OCI-LY1 (cell line): ENCODE measurements around the gene LIPA.

Experiments used
- H2AFZ ChIP-seq: fragments of 200-600 bp; sonication (generic), shearing (Covaris generic); 2 replicates; pipeline ENCODE4 v1.6.0; 2014; ENCODE audit warnings: antibody characterized with exemption, mild to moderate bottlenecking, low read length
- H3F3A ChIP-seq: fragments of 200-600 bp; sonication (generic), shearing (Covaris generic); 2 replicates; pipeline ENCODE4 v1.6.0; 2014; ENCODE audit warnings: mild to moderate bottlenecking, antibody characterized with exemption, low read length, moderate library complexity; ENCODE audit not compliant: insufficient read depth
- H3K27ac ChIP-seq: fragments of 200-600 bp; sonication (generic); 2 replicates; pipeline ENCODE4 v1.5.1; 2014; ENCODE audit warnings: low read length, mixed run types, mild to moderate bottlenecking, low read depth; ENCODE audit not compliant: poor library complexity, severe bottlenecking
- H3K27me3 ChIP-seq: fragments of 200-600 bp; sonication (generic); 2 replicates; pipeline ENCODE4 v1.6.0; 2014; ENCODE audit warnings: antibody characterized with exemption, mild to moderate bottlenecking, low read length, moderate library complexity; ENCODE audit not compliant: insufficient read depth
- H3K36me3 ChIP-seq: fragments of 200-600 bp; sonication (generic); 2 replicates; pipeline ENCODE4 v1.6.1; 2014; ENCODE audit warnings: mild to moderate bottlenecking, antibody characterized with exemption, low read length, moderate library complexity, mixed read lengths; ENCODE audit not compliant: insufficient read depth
- H3K4me1 ChIP-seq: fragments of 200-600 bp; sonication (generic); 2 replicates; pipeline ENCODE4 v1.5.1; 2014; ENCODE audit warnings: mild to moderate bottlenecking, low read length, moderate library complexity; ENCODE audit not compliant: insufficient read depth, severe bottlenecking
- H3K4me2 ChIP-seq: fragments of 200-600 bp; sonication (generic), shearing (Covaris generic); 2 replicates; pipeline ENCODE4 v1.6.1; 2014; ENCODE audit warnings: low read length
- H3K4me3 ChIP-seq: fragments of 200-600 bp; sonication (generic); 2 replicates; pipeline ENCODE4 v1.5.1; 2014; ENCODE audit warnings: low read length, low read depth, mild to moderate bottlenecking, mixed read lengths; ENCODE audit not compliant: poor library complexity, severe bottlenecking
- H3K79me2 ChIP-seq: fragments of 200-600 bp; shearing (Covaris generic); 2 replicates; pipeline ENCODE4 v1.6.1; 2016; ENCODE audit warnings: mixed run types, low read length, mixed read lengths; ENCODE audit not compliant: insufficient read depth
- H3K9ac ChIP-seq: fragments of 200-600 bp; sonication (generic), shearing (Covaris generic); 2 replicates; pipeline ENCODE4 v1.6.1; 2014; ENCODE audit warnings: mild to moderate bottlenecking, low read length, mixed read lengths
- H3K9me2 ChIP-seq: fragments of 200-600 bp; sonication (generic), shearing (Covaris generic); 2 replicates; pipeline ENCODE4 v1.6.1; 2014; ENCODE audit warnings: low read depth, mild to moderate bottlenecking, low read length, mixed read lengths
- H3K9me3 ChIP-seq: fragments of 200-600 bp; shearing (Covaris generic); 2 replicates; pipeline ENCODE4 v1.6.1; 2014; ENCODE audit warnings: low read length, mixed read lengths
- H4K20me1 ChIP-seq: fragments of 200-600 bp; sonication (generic), shearing (Covaris generic); 2 replicates; pipeline ENCODE4 v1.6.0; 2016; ENCODE audit warnings: mild to moderate bottlenecking, low read length; ENCODE audit not compliant: insufficient read depth
- EZH2 ChIP-seq: fragments of 200-600 bp; sonication (generic), shearing (Covaris generic); IDR thresholded peaks from 2 replicates; pipeline ENCODE4 v1.8.0; 2017; ENCODE audit warnings: borderline replicate concordance, mixed run types, mild to moderate bottlenecking, antibody characterized with exemption, low read length, moderate library complexity, mixed read lengths
- TF ChIP-seq, protein P1 (sequence below): fragments of 200-600 bp; sonication (generic), shearing (Covaris generic); IDR thresholded peaks from 2 replicates; pipeline ENCODE4 v1.5.1; 2017; ENCODE audit warnings: mild to moderate bottlenecking, antibody characterized with exemption, low read length, moderate library complexity, mixed read lengths

The LIPA gene

DNA sequence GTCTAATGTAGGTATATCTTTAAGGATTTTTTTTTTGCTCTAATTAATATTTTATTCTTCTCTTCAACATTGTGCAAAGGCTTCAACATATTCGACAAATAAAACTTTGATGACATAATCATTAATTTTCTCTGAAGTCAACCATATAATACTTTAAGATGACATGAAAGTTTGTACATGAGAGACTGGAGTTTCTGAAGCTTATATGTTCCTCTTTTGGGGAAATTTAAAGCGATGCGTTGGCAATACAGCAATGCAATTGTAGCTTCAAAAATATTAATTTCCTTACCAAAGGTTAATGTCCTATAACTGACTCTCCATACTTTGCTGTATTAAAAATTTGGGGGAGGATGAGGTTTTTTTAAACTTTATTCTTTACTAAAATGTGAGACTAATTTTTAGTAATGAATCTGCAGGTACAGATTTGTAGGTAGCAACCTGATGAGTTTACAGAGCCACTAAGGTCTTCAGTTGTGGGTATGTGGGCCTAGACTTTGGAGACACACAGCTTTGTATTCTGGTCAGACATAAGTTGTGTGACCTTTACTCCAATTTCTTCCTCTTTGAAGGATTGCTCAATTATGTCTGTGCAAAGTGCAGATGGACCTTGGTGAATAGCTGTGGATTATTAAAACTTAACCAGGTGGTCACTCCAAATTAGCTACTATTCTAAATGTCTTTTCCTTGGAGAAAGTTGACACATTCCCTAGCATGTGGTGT, 18.0 kb upstream of the LIPA start:
- Histone ChIP-seq H3K36me3 (no peaks in the 10 kb centered on the region), H4K20me1 (no peaks in the 10 kb centered on the region), H3K79me2 (no peaks in the 10 kb centered on the region), H2AFZ (no peak overlapping the region), H3K9me3 (no peaks in the 10 kb centered on the region), H3K27ac (no peak overlapping the region), H3K9me2 (no peaks in the 10 kb centered on the region), H3K4me1 (no peaks in the 10 kb centered on the region), H3K4me3 (no peak overlapping the region), H3K4me2 (no peak overlapping the region), H3F3A (no peaks in the 10 kb centered on the region), H3K27me3 (no peaks in the 10 kb centered on the region), H3K9ac (no peak overlapping the region)
- no peak for TF ChIP-seq EZH2
- TF ChIP-seq, protein P1, sequence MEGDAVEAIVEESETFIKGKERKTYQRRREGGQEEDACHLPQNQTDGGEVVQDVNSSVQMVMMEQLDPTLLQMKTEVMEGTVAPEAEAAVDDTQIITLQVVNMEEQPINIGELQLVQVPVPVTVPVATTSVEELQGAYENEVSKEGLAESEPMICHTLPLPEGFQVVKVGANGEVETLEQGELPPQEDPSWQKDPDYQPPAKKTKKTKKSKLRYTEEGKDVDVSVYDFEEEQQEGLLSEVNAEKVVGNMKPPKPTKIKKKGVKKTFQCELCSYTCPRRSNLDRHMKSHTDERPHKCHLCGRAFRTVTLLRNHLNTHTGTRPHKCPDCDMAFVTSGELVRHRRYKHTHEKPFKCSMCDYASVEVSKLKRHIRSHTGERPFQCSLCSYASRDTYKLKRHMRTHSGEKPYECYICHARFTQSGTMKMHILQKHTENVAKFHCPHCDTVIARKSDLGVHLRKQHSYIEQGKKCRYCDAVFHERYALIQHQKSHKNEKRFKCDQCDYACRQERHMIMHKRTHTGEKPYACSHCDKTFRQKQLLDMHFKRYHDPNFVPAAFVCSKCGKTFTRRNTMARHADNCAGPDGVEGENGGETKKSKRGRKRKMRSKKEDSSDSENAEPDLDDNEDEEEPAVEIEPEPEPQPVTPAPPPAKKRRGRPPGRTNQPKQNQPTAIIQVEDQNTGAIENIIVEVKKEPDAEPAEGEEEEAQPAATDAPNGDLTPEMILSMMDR, result no peak

DNA sequence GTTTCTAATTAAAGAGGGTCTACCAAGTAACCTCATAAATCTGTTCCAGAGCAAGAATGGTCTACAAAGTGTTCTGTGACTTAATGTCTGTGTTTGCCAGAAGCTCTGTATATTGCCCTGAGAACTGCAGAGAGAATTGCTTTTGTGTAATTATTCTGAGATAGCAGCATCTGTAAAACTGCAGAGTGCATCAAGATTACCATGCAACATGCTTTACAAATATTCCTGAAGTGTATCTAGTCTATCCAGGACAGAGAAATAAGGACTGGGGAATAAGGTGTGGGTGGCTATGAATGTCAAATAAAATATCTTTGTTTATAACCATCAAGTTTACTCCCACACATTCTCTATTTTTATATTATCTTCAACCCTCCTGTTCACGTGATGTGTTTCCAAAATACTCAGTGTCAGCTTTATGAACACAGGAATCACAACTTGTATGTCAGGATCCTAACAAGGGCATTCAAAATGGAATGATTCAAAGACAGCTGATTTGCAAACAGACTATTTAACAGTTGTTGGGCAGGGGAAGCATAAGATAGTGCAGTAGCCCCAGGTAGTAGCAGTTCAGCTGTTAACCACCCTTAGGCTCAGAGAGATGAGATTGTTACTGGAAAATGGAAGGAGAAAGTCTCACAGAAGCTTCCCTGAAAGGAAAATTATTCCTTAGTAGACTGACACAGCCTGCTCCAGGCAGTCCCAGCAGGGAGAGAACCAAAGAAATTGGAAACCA, 15.3 kb upstream of the LIPA start:
- Histone ChIP-seq H3F3A (no peaks in the 10 kb centered on the region), H3K9me3 (no peaks in the 10 kb centered on the region), H3K4me2 (no peak overlapping the region), H2AFZ (no peak overlapping the region), H3K4me3 (no peak overlapping the region), H3K4me1 (no peaks in the 10 kb centered on the region), H3K79me2 (no peaks in the 10 kb centered on the region), H3K27me3 (no peaks in the 10 kb centered on the region), H4K20me1 (no peaks in the 10 kb centered on the region), H3K36me3 (no peaks in the 10 kb centered on the region), H3K9me2 (no peaks in the 10 kb centered on the region), H3K27ac (no peak overlapping the region), H3K9ac (no peak overlapping the region)
- TF ChIP-seq EZH2, result no peak
- TF ChIP-seq, protein P1, result no peak

DNA sequence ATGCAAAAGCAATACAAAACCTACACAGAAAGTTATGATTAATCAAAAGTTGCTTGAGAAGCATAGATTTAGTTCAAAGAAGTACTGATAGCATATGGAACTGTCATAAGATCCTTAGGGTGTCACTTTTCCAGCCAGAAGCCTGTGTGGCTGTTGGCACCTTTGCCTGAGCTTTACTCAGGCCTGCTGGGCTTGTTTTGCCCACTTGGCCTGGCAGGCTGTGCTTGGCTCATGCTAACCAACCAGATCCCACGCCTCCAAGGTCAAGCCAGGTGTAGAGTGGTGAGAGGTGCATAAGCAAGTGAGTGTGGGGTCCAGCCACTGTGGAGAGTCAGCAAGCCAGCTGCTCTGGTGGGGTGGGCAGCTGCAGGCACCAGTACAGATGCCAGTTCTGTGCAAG, 12.0 kb upstream of the LIPA start:
- Histone ChIP-seq H4K20me1 (no peaks in the 10 kb centered on the region), H3K36me3 (no peaks in the 10 kb centered on the region), H3K27me3 (no peaks in the 10 kb centered on the region), H3K4me3 (no peak overlapping the region), H3K9ac (no peak overlapping the region), H3F3A (no peaks in the 10 kb centered on the region), H3K9me2 (no peaks in the 10 kb centered on the region), H3K9me3 (no peaks in the 10 kb centered on the region), H3K4me1 (no peaks in the 10 kb centered on the region), H3K4me2 (no peak overlapping the region), H2AFZ (no peak overlapping the region), H3K27ac (no peak overlapping the region), H3K79me2 (no peaks in the 10 kb centered on the region)
- no peak for TF ChIP-seq EZH2
- TF ChIP-seq, protein P1, result no peak
